Erythroblast (primary cell): ENCODE measurements around the gene SSBP2.

ENCODE experiments used
- GATA1 ChIP-seq: IDR thresholded peaks from 2 replicates; pipeline ENCODE4 v1.6.1; 2011; ENCODE audit warnings: low read depth, mild to moderate bottlenecking, control low read depth, low read length, moderate library complexity
- POLR2A ChIP-seq: IDR thresholded peaks from 2 replicates; pipeline ENCODE4 v1.6.1; 2011; ENCODE audit warnings: mild to moderate bottlenecking, low read length

GRCh38 chr5:81685471-81685870 lies 65.4 kb downstream of the SSBP2 start:
- TF ChIP-seq POLR2A (no peak), GATA1 (no peak)
